ENCODE results near the gene ULBP1. TPM values are rescaled to one million over a fixed set of nuclear protein-coding genes. Genes with fewer than 3 reads are reported as not detected.
"Not testable (repeated sequence)": the region's sequence is repeated elsewhere in the genome, so short reads cannot be mapped to it uniquely, and the experiment has no call there.

ULBP1 gene
- total RNA-seq, 1 donor from 2014 or later = 29.8 TPM

- Mint-ChIP-seq H3K4me1 (ENCODE audit: low read depth) (peaks cover 21% of the 10 kb centered on the region), H3K36me3 (ENCODE audit: low read depth) (peaks cover 5% of the 10 kb centered on the region), H3K9me3 (ENCODE audit: low read depth) (no peaks in the 10 kb centered on the region), H3K4me3 (ENCODE audit: unreplicated experiment) (peak overlapping the region; percentile 87), H3K27me3 (ENCODE audit: low read depth) (peaks cover 26% of the 10 kb centered on the region), H3K27ac (ENCODE audit: unreplicated experiment) (peak overlapping the region; percentile 93)
- no peak for DNase-seq (ENCODE audit: low spot score)
- no peak for TF ChIP-seq CTCF (IDR thresholded peaks at IDR 0.05)
Observed at GRCh38 chr6:149942461-149942829, 21.3 kb upstream of the ULBP1 start.

GRCh38 chr6:149943321-149943720, 20.4 kb upstream of the ULBP1 start:
- not testable (repeated sequence) for H3K36me3 Mint-ChIP-seq (ENCODE audit: low read depth); H3K4me3 Mint-ChIP-seq (ENCODE audit: unreplicated experiment); DNase-seq (ENCODE audit: low spot score); H3K27ac Mint-ChIP-seq (ENCODE audit: unreplicated experiment); H3K9me3 Mint-ChIP-seq (ENCODE audit: low read depth)
- peaks cover 18% of the 10 kb centered on the region for H3K4me1 Mint-ChIP-seq (ENCODE audit: low read depth)
- H3K27me3 Mint-ChIP-seq (ENCODE audit: low read depth) = peaks cover 21% of the 10 kb centered on the region

GRCh38 chr6:149945276-149945675, 18.5 kb upstream of the ULBP1 start:
- DNase-seq (ENCODE audit: low spot score); H3K27ac Mint-ChIP-seq (ENCODE audit: unreplicated experiment); H3K4me3 Mint-ChIP-seq (ENCODE audit: unreplicated experiment); H3K36me3 Mint-ChIP-seq (ENCODE audit: low read depth); H3K9me3 Mint-ChIP-seq (ENCODE audit: low read depth): not testable (repeated sequence)
- Mint-ChIP-seq H3K4me1 (ENCODE audit: low read depth) (peaks cover 10% of the 10 kb centered on the region), H3K27me3 (ENCODE audit: low read depth) (peaks cover 16% of the 10 kb centered on the region)

GRCh38 chr6:149946631-149947030, 17.1 kb upstream of the ULBP1 start:
- DNase-seq (ENCODE audit: low spot score); H3K27ac Mint-ChIP-seq (ENCODE audit: unreplicated experiment); H3K4me1 Mint-ChIP-seq (ENCODE audit: low read depth); H3K9me3 Mint-ChIP-seq (ENCODE audit: low read depth); H3K36me3 Mint-ChIP-seq (ENCODE audit: low read depth); H3K4me3 Mint-ChIP-seq (ENCODE audit: unreplicated experiment): not testable (repeated sequence)
- H3K27me3 Mint-ChIP-seq (ENCODE audit: low read depth) = peaks cover 25% of the 10 kb centered on the region

GRCh38 chr6:149947533-149947932, 16.2 kb upstream of the ULBP1 start:
- not testable (repeated sequence) for H3K36me3 Mint-ChIP-seq (ENCODE audit: low read depth); H3K4me3 Mint-ChIP-seq (ENCODE audit: unreplicated experiment); DNase-seq (ENCODE audit: low spot score); H3K4me1 Mint-ChIP-seq (ENCODE audit: low read depth); H3K27ac Mint-ChIP-seq (ENCODE audit: unreplicated experiment); H3K9me3 Mint-ChIP-seq (ENCODE audit: low read depth)
- peaks cover 34% of the 10 kb centered on the region for H3K27me3 Mint-ChIP-seq (ENCODE audit: low read depth)

- Mint-ChIP-seq H3K9me3 (ENCODE audit: low read depth) (no peaks in the 10 kb centered on the region), H3K36me3 (ENCODE audit: low read depth) (peaks cover 9% of the 10 kb centered on the region), H3K27me3 (ENCODE audit: low read depth) (peaks cover 39% of the 10 kb centered on the region), H3K4me1 (ENCODE audit: low read depth) (peaks cover under 1% of the 10 kb centered on the region), H3K4me3 (ENCODE audit: unreplicated experiment) (no peak overlapping the region), H3K27ac (ENCODE audit: unreplicated experiment) (no peak overlapping the region)
- no peak for DNase-seq (ENCODE audit: low spot score)
- TF ChIP-seq CTCF (IDR thresholded peaks at IDR 0.05) = no peak
Observed at GRCh38 chr6:149948011-149948410, 15.7 kb upstream of the ULBP1 start.

GRCh38 chr6:149948616-149949015, 15.1 kb upstream of the ULBP1 start:
- no peak for DNase-seq (ENCODE audit: low spot score)
- no peaks in the 10 kb centered on the region for H3K9me3 Mint-ChIP-seq (ENCODE audit: low read depth)
- H3K36me3 Mint-ChIP-seq (ENCODE audit: low read depth) = peaks cover 9% of the 10 kb centered on the region
- H3K27ac Mint-ChIP-seq (ENCODE audit: unreplicated experiment) = no peak overlapping the region
- no peaks in the 10 kb centered on the region for H3K4me1 Mint-ChIP-seq (ENCODE audit: low read depth)
- peaks cover 45% of the 10 kb centered on the region for H3K27me3 Mint-ChIP-seq (ENCODE audit: low read depth)
- no peak for TF ChIP-seq CTCF (IDR thresholded peaks at IDR 0.05)
- H3K4me3 Mint-ChIP-seq (ENCODE audit: unreplicated experiment) = no peak overlapping the region
